ENCODE results near the gene PPM1J.

DNA sequence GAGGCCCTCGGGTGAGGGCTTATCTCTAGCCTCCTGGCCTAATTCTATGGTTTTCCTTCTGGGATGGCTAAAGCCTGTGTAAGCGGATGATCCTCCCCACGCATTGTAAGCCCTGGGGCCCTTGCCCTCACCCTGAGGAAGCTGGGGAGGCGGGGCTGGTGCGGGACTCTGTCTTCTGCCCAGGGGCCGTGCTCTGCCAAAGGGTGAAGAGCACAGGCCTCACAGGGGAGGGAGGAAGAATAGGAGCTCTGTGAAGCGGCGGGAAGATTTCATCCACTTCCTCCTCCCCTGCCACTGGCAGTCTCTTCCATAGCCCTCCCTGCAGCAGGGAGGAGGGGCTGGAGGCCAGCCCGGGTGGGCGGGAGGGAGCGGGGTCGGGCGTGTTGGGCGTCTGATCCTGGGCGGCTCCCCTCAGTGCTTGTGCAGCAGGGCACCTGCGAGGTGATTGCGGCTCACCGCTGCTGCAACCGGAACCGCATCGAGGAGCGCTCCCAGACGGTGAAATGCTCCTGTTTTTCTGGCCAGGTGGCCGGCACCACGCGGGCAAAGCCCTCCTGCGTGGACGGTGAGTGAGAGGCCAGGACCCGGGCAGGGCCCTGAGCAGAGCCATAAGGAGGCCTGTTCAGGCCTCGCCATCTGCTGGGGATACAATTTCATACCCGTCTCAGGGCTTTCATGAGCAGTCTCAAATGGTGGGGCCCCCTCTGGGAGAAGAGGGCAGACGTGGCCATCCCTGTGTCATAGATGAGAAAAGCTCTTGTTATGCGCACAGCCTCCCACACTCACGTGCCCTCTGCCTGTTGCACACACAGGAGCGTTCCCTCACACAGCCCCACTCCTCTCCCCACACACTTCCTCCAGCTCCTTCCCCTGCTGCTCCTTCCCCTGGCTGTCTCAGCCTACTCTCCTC lies 7.7 kb upstream of the PPM1J start:
- no peak for TF ChIP-seq POLR2A (IDR thresholded peaks at IDR 0.05)
- TF ChIP-seq, protein P1, sequence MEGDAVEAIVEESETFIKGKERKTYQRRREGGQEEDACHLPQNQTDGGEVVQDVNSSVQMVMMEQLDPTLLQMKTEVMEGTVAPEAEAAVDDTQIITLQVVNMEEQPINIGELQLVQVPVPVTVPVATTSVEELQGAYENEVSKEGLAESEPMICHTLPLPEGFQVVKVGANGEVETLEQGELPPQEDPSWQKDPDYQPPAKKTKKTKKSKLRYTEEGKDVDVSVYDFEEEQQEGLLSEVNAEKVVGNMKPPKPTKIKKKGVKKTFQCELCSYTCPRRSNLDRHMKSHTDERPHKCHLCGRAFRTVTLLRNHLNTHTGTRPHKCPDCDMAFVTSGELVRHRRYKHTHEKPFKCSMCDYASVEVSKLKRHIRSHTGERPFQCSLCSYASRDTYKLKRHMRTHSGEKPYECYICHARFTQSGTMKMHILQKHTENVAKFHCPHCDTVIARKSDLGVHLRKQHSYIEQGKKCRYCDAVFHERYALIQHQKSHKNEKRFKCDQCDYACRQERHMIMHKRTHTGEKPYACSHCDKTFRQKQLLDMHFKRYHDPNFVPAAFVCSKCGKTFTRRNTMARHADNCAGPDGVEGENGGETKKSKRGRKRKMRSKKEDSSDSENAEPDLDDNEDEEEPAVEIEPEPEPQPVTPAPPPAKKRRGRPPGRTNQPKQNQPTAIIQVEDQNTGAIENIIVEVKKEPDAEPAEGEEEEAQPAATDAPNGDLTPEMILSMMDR (IDR thresholded peaks at IDR 0.05): no peak

Data from lower leg skin (tissue), 3 donors.